HG03378 (cell line): Measurements from ENCODE around the gene SYNDIG1.

Experiments used
- ATAC-seq: cut with Tn5 transposase; IDR thresholded peaks from one replicate; pipeline ENCODE4 v1.9.1; 2021; ENCODE audit warnings: mild to moderate bottlenecking, moderate library complexity; ENCODE audit not compliant: unreplicated experiment

SYNDIG1 gene

GRCh38 chr20:24519476-24519875 lies 50.0 kb downstream of the SYNDIG1 start:
- ATAC-seq: no peak

- ATAC-seq: no peak
Measured at GRCh38 chr20:24521032-24521431, 51.6 kb downstream of the SYNDIG1 start.

- no peak for ATAC-seq
Measured at GRCh38 chr20:24522452-24523330, 53.3 kb downstream of the SYNDIG1 start.

GRCh38 chr20:24523661-24524060 lies 54.2 kb downstream of the SYNDIG1 start:
- ATAC-seq: no peak

- ATAC-seq: no peak
Measured at GRCh38 chr20:24528583-24529368, 59.3 kb downstream of the SYNDIG1 start.

- ATAC-seq: no peak
Measured at GRCh38 chr20:24529369-24529719, 59.9 kb downstream of the SYNDIG1 start.

- ATAC-seq: no peak
Measured at GRCh38 chr20:24530131-24530680, 60.8 kb downstream of the SYNDIG1 start.

- no peak for ATAC-seq
Measured at GRCh38 chr20:24531202-24531601, 61.8 kb downstream of the SYNDIG1 start.

- no peak for ATAC-seq
Measured at GRCh38 chr20:24531631-24532419, 62.4 kb downstream of the SYNDIG1 start.

GRCh38 chr20:24533449-24533848 lies 64.0 kb downstream of the SYNDIG1 start:
- no peak for ATAC-seq

GRCh38 chr20:24534282-24534681 lies 64.9 kb downstream of the SYNDIG1 start:
- ATAC-seq: no peak

- ATAC-seq: no peak
Measured at GRCh38 chr20:24535941-24536730, 66.7 kb downstream of the SYNDIG1 start.

GRCh38 chr20:24537210-24537609 lies 67.8 kb downstream of the SYNDIG1 start:
- ATAC-seq: no peak

GRCh38 chr20:24542721-24543120 lies 73.3 kb downstream of the SYNDIG1 start:
- ATAC-seq: no peak

GRCh38 chr20:24543168-24543567 lies 73.7 kb downstream of the SYNDIG1 start:
- ATAC-seq: no peak

GRCh38 chr20:24543741-24544140 lies 74.3 kb downstream of the SYNDIG1 start:
- ATAC-seq: no peak

- ATAC-seq: no peak
Measured at GRCh38 chr20:24544371-24544770, 74.9 kb downstream of the SYNDIG1 start.

GRCh38 chr20:24545168-24545567 lies 75.7 kb downstream of the SYNDIG1 start:
- ATAC-seq: no peak

- ATAC-seq: no peak
Measured at GRCh38 chr20:24546232-24546892, 76.9 kb downstream of the SYNDIG1 start.

- no peak for ATAC-seq
Measured at GRCh38 chr20:24547967-24548366, 78.5 kb downstream of the SYNDIG1 start.
